HEK293T (cell line): ENCODE data around the gene ZFPL1.

Experiments
- CTCF ChIA-PET: fragments of 350-600 bp; formaldehyde crosslinking; extraction: SDS; loops from one replicate; lab custom pipeline; 2021; ENCODE audit warnings: antibody characterized with exemption, inconsistent platforms; lab: Yijun Ruan, JAX
- POLR2A ChIA-PET: fragments of 350-600 bp; formaldehyde crosslinking; extraction: SDS; loops from one replicate; lab custom pipeline; 2020; ENCODE audit warnings: antibody characterized with exemption, inconsistent platforms; lab: Yijun Ruan, JAX
- DNase-seq: peaks from one replicate; pipeline ENCODE4 v3.0.0; 2012; ENCODE audit warnings: mixed read lengths; ENCODE audit errors: extremely low spot score
- ARNT ChIP-seq: fragments of 450-650 bp; IDR thresholded peaks from 2 replicates; pipeline ENCODE4 v1.6.1; 2017; ENCODE audit warnings: mild to moderate bottlenecking
- BHLHE40 ChIP-seq: fragments of 450-650 bp; IDR thresholded peaks from 2 replicates; pipeline ENCODE4 v1.6.1; 2016; ENCODE audit warnings: mild to moderate bottlenecking, moderate library complexity, borderline replicate concordance
- CTBP1 ChIP-seq: fragments of 450-650 bp; IDR thresholded peaks from 2 replicates; pipeline ENCODE4 v1.6.1; 2016; ENCODE audit warnings: borderline replicate concordance
- ELF4 ChIP-seq: fragments of 450-650 bp; IDR thresholded peaks from 2 replicates; pipeline ENCODE4 v1.6.1; 2017; ENCODE audit warnings: antibody characterized with exemption
- FOXA1 ChIP-seq: fragments of 450-650 bp; IDR thresholded peaks from 2 replicates; pipeline ENCODE4 v1.6.1; 2016; ENCODE audit warnings: mild to moderate bottlenecking
- FOXK2 ChIP-seq: fragments of 450-650 bp; IDR thresholded peaks from 2 replicates; pipeline ENCODE4 v1.6.1; 2016; ENCODE audit warnings: mild to moderate bottlenecking
- FOXM1 ChIP-seq: fragments of 450-650 bp; IDR thresholded peaks from 2 replicates; pipeline ENCODE4 v1.6.1; 2017; ENCODE audit warnings: mild to moderate bottlenecking, borderline replicate concordance
- HDGF ChIP-seq: fragments of 450-650 bp; IDR thresholded peaks from 2 replicates; pipeline ENCODE4 v1.6.1; 2017; ENCODE audit warnings: antibody characterized with exemption, borderline replicate concordance
- L3MBTL2 ChIP-seq: fragments of 450-650 bp; conservative IDR thresholded peaks from 2 replicates; pipeline ENCODE4 v1.6.1; 2016; ENCODE audit warnings: mild to moderate bottlenecking
- LEF1 ChIP-seq: fragments of 450-650 bp; IDR thresholded peaks from 2 replicates; pipeline ENCODE4 v1.6.1; 2017; ENCODE audit warnings: mild to moderate bottlenecking, borderline replicate concordance
- NFRKB ChIP-seq: fragments of 450-650 bp; IDR thresholded peaks from 2 replicates; pipeline ENCODE4 v1.6.1; 2016; ENCODE audit warnings: mild to moderate bottlenecking, moderate library complexity
- PKNOX1 ChIP-seq: fragments of 450-650 bp; IDR thresholded peaks from 2 replicates; pipeline ENCODE4 v1.6.1; 2016
- SP1 ChIP-seq: fragments of 450-650 bp; IDR thresholded peaks from 2 replicates; pipeline ENCODE4 v1.6.1; 2017
- SUZ12 ChIP-seq: fragments of 450-650 bp; IDR thresholded peaks from 2 replicates; pipeline ENCODE4 v1.6.1; 2016; ENCODE audit warnings: mild to moderate bottlenecking
- TARDBP ChIP-seq: fragments of 450-650 bp; IDR thresholded peaks from 2 replicates; pipeline ENCODE4 v1.6.1; 2016
- ZNF384 ChIP-seq: fragments of 450-650 bp; IDR thresholded peaks from 2 replicates; pipeline ENCODE4 v1.6.1; 2016

Gene ZFPL1

GRCh38 chr11:65103476-65103875 lies 19.5 kb downstream of the ZFPL1 start:
- POLR2A ChIA-PET = interaction anchor here (1.3 to 3.4 kb wide), 3 partner anchors 8 to 18 kb away, joined by 3 to 9 read pairs (median 4); partner anchors contain the start of genes FAU, MRPL49 and TM7SF2
- CTCF ChIA-PET = interaction anchor here (0.8 kb wide), 1 partner anchor 8 kb away, joined by 3 read pairs; the partner anchor contains the start of gene TM7SF2
- TF ChIP-seq SP1 = no peak
- no peak for TF ChIP-seq LEF1
- TF ChIP-seq FOXA1 = no peak
- no peak for TF ChIP-seq ELF4
- TF ChIP-seq PKNOX1 = no peak
- TF ChIP-seq TARDBP = no peak
- TF ChIP-seq CTBP1 = no peak
- no peak for TF ChIP-seq BHLHE40
- no peak for TF ChIP-seq HDGF
- TF ChIP-seq L3MBTL2 = no peak
- TF ChIP-seq FOXK2 = no peak
- no peak for TF ChIP-seq ARNT
- TF ChIP-seq FOXM1 = no peak
- no peak for TF ChIP-seq NFRKB

GRCh38 chr11:65104628-65105027 lies 20.6 kb downstream of the ZFPL1 start:
- no peak for DNase-seq
- ChIA-PET POLR2A (interaction anchor here (0.6 to 1.3 kb wide), 2 partner anchors 12 to 29 kb away, joined by 3 read pairs; no protein-coding TSS in a partner anchor), CTCF (interaction anchor here (0.7 to 1.1 kb wide), 2 partner anchors 121 to 689 kb away, joined by 3 read pairs; no protein-coding TSS in a partner anchor)
- TF ChIP-seq NFRKB (no peak), ZNF384 (no peak), FOXA1 (no peak), BHLHE40 (no peak), FOXK2 (no peak)

More at GRCh38 chr11:65103476-65103875, 19.5 kb downstream of the ZFPL1 start:
- DNase-seq = no peak

- CTCF ChIA-PET = no interaction called here
- POLR2A ChIA-PET = interaction anchor here (0.6 kb wide), 2 partner anchors 9 to 28 kb away, joined by 3 read pairs; no protein-coding TSS in a partner anchor
- TF ChIP-seq PKNOX1 = no peak
- no peak for TF ChIP-seq L3MBTL2
- no peak for TF ChIP-seq BHLHE40
- no peak for TF ChIP-seq ELF4
- no peak for TF ChIP-seq NFRKB
- no peak for TF ChIP-seq SP1
- TF ChIP-seq FOXA1 = no peak
- no peak for TF ChIP-seq LEF1
- no peak for DNase-seq
These were observed 23.1 kb downstream of the ZFPL1 start for GRCh38 chr11:65107078-65107477.

GRCh38 chr11:65107751-65108468 lies 23.9 kb downstream of the ZFPL1 start:
- TF ChIP-seq FOXM1 = no peak
- TF ChIP-seq LEF1 = no peak
- TF ChIP-seq L3MBTL2 = no peak
- TF ChIP-seq SUZ12 = no peak
- no peak for TF ChIP-seq BHLHE40
- no peak for TF ChIP-seq NFRKB
- no peak for TF ChIP-seq CTBP1
- no peak for TF ChIP-seq ZNF384
- no peak for TF ChIP-seq ELF4
- no peak for TF ChIP-seq PKNOX1
- no peak for TF ChIP-seq HDGF
- no peak for TF ChIP-seq TARDBP
- no peak for DNase-seq
- ChIA-PET POLR2A (interaction anchor here (0.6 to 0.8 kb wide), 3 partner anchors 9 to 27 kb away, joined by 3 read pairs; no protein-coding TSS in a partner anchor), CTCF (no interaction called here)

GRCh38 chr11:65108469-65109123 lies 24.6 kb downstream of the ZFPL1 start:
- TF ChIP-seq NFRKB = no peak
- no peak for TF ChIP-seq ARNT
- TF ChIP-seq ELF4 = no peak
- no peak for TF ChIP-seq SUZ12
- TF ChIP-seq BHLHE40 = no peak
- no peak for TF ChIP-seq PKNOX1
- POLR2A ChIA-PET = interaction anchor here (0.8 to 2.2 kb wide), 2 partner anchors 13 to 26 kb away, joined by 3 to 18 read pairs; partner anchors contain the start of gene VPS51
- CTCF ChIA-PET = interaction anchor here (1.1 kb wide), 1 partner anchor 9 kb away, joined by 3 read pairs; no protein-coding TSS in a partner anchor
- no peak for DNase-seq
